ENCODE measurements around the gene OPCML. TPM values are rescaled to one million over a fixed set of nuclear protein-coding genes. Genes with fewer than 3 reads are reported as not detected.

The OPCML gene
- total RNA-seq, 4 donors from 2014 or later: 0.15 TPM; not detected in 3

DNA sequence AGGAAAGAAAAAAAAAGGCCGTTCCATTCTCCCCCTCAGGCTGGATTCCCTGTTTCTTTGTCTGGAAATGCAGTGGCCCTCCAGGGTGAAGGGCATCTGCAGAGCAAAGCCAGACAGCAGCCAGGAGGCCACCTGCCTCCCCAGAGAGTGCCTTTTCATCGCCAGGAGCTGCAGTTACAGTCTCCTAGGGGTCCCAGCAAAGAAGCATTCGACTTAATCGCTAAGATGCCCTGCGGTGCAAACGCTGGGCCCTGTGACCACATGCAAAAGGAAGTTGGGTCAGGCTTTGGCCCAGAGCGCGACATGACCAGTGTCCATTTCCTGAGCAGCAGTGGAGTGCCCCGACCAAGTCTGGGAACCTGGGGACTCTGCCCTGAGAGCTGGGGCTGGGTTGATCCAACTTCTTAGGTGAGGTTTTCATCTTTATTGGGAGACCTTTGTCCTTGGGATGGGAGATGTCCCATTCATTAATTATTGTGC lies 304.6 kb downstream of the OPCML start:
- no peak overlapping the region for H3K4me3 ChIP-seq
- no peak for DNase-seq (ENCODE audit: low spot score in 2 of 2)
- WGBS: 70% methylated on average over 9 of the region's 9 CpGs
- H3K4me1 ChIP-seq: peaks cover 7% of the 10 kb centered on the region
- H3K27ac ChIP-seq: no peak overlapping the region
- no peaks in the 10 kb centered on the region for H3K36me3 ChIP-seq
- no peaks in the 10 kb centered on the region for H3K9me3 ChIP-seq
- H3K27me3 ChIP-seq: no peaks in the 10 kb centered on the region
- TF ChIP-seq POLR2AphosphoS5 (IDR thresholded peaks at IDR 0.05) (no peak), EP300 (IDR thresholded peaks at IDR 0.05) (no peak), POLR2A (IDR thresholded peaks at IDR 0.05) (no peak)
- TF ChIP-seq, protein P1, sequence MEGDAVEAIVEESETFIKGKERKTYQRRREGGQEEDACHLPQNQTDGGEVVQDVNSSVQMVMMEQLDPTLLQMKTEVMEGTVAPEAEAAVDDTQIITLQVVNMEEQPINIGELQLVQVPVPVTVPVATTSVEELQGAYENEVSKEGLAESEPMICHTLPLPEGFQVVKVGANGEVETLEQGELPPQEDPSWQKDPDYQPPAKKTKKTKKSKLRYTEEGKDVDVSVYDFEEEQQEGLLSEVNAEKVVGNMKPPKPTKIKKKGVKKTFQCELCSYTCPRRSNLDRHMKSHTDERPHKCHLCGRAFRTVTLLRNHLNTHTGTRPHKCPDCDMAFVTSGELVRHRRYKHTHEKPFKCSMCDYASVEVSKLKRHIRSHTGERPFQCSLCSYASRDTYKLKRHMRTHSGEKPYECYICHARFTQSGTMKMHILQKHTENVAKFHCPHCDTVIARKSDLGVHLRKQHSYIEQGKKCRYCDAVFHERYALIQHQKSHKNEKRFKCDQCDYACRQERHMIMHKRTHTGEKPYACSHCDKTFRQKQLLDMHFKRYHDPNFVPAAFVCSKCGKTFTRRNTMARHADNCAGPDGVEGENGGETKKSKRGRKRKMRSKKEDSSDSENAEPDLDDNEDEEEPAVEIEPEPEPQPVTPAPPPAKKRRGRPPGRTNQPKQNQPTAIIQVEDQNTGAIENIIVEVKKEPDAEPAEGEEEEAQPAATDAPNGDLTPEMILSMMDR (IDR thresholded peaks at IDR 0.05): no peak

DNA sequence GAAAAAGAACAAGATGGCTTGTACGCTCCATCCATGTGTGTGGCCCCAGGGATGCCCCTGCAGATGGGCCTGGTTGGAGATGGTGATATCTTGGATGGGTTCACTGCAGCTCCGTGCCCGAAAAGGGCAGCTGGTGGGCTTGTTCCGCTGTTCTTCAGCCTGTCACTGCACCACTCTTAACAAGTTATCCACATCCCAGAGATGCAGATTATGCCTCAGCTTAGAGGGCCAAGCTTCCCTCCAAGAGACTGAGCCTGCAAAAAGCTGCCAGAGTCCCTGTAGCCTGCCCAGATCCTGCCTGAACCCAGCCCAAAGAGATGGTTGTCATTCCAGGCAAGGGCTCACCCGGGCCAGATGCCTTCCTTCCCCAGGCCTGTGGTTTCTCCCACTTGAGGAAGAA lies 308.0 kb downstream of the OPCML start:
- Histone ChIP-seq H3K27me3 (no peaks in the 10 kb centered on the region), H3K4me3 (no peak overlapping the region), H3K4me1 (peaks cover 7% of the 10 kb centered on the region), H3K9me3 (no peaks in the 10 kb centered on the region), H3K27ac (no peak overlapping the region), H3K36me3 (no peaks in the 10 kb centered on the region)
- TF ChIP-seq POLR2AphosphoS5 (IDR thresholded peaks at IDR 0.05): no peak
- no peak for TF ChIP-seq POLR2A (IDR thresholded peaks at IDR 0.05)
- TF ChIP-seq EP300 (IDR thresholded peaks at IDR 0.05): no peak
- TF ChIP-seq, protein P1 (IDR thresholded peaks at IDR 0.05): no peak
- no peak for DNase-seq (ENCODE audit: low spot score in 2 of 2)
- WGBS: 61% methylated on average over 3 of the region's 5 CpGs

DNA sequence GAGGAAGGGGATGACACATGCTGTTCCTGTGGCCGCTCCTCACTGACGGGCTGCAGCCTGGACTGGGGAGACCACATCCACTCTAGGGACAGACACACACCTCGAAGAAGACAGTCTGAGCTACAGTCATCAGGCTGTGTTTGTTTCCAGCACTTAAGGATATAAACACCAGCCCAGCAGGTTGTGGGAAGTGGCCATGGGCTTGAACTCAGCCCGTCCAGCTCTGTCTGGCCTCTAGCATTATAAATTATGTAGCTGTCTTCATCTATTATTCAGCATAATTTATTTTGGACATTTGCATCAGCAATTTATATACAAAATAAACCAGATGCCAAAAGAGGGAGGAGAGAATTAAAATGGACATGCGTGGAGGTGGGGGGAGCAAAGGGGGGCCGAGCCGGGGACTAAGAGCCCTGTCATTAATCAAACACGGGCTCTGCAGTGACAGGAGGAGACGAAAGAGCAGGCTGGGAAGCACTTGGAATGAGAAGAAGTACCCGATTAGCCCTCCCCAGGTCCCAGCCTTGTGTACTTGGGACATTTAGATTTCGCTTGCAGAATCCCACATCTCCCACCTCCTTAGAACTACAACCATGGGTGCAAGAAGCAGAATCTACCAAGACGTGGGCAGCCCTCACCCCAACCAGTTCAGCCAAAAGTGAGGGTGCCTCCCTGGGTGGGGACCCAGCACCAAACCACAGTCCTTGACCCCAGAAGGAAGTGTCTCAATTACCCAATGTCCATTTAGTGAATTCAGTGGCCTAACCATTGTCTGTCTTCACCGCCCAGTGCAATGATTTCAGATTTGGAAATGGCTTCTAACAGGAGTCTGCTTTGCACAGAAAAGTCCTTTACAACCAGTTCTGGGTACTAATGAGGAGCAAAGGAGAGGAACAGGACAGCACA lies 309.6 kb downstream of the OPCML start:
- Histone ChIP-seq H3K4me3 (no peak overlapping the region), H3K4me1 (no peaks in the 10 kb centered on the region), H3K27ac (no peak overlapping the region), H3K9me3 (no peaks in the 10 kb centered on the region), H3K27me3 (peaks cover under 1% of the 10 kb centered on the region), H3K36me3 (no peaks in the 10 kb centered on the region)
- 46% methylated on average over 10 of the region's 13 CpGs for WGBS
- no peak for TF ChIP-seq POLR2A (IDR thresholded peaks at IDR 0.05)
- TF ChIP-seq, protein P1 (IDR thresholded peaks at IDR 0.05): no peak
- TF ChIP-seq POLR2AphosphoS5 (IDR thresholded peaks at IDR 0.05): no peak
- no peak for TF ChIP-seq EP300 (IDR thresholded peaks at IDR 0.05)
- DNase-seq (ENCODE audit: low spot score in 2 of 2): no peak

DNA sequence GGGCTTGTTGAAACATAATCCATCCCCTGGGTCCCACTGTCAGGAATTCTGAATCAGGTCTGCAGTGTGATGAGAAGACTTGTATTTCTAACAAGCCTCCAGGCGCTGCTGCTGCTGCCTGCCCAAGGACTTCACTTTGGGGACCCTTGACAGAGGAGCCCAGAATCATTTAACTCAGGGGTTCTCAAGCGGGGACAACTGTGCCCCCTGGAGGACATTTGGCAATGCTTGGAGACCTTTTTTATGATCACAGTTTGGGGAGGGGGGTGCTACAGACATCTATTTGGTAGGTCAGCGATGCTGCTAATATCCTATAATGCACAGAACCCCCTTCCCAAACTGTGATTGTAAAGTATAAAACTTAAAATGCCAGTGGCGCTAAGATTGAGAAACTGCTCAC lies 312.8 kb downstream of the OPCML start:
- Histone ChIP-seq H3K9me3 (no peaks in the 10 kb centered on the region), H3K4me3 (no peak overlapping the region), H3K27me3 (peaks cover 16% of the 10 kb centered on the region), H3K27ac (no peak overlapping the region), H3K4me1 (no peaks in the 10 kb centered on the region), H3K36me3 (no peaks in the 10 kb centered on the region)
- TF ChIP-seq EP300 (IDR thresholded peaks at IDR 0.05) (no peak), POLR2AphosphoS5 (IDR thresholded peaks at IDR 0.05) (no peak), POLR2A (IDR thresholded peaks at IDR 0.05) (no peak)
- TF ChIP-seq, protein P1 (IDR thresholded peaks at IDR 0.05): no peak
- no peak for DNase-seq (ENCODE audit: low spot score in 2 of 2)
- WGBS: 94% methylated on average over 4 of the region's 4 CpGs

DNA sequence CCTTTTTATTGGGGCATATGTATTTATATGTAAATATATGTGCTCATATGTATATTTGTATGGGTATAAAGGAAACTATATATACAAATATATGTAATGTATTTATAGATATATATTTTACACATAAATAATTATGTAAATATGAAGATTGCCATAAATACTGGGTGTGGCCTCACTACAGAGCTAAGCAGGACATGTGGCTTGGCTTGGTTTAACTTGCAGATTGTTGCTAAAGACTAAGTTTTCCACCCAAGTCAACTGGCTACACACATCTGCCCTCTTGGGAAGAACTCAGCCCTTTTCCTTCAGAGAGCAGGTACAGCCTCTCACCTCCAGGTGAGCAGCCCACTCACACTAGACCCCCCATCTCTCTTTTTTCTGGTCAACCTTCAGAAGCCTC lies 315.5 kb downstream of the OPCML start:
- H3K9me3 ChIP-seq: no peaks in the 10 kb centered on the region
- peaks cover 16% of the 10 kb centered on the region for H3K27me3 ChIP-seq
- no peak overlapping the region for H3K4me3 ChIP-seq

More for the DNA sequence above, 315.5 kb downstream of the OPCML start:
- DNase-seq (ENCODE audit: low spot score in 2 of 2): no peak
- H3K36me3 ChIP-seq: no peaks in the 10 kb centered on the region
- no peak overlapping the region for H3K27ac ChIP-seq
- no peaks in the 10 kb centered on the region for H3K4me1 ChIP-seq
- TF ChIP-seq, protein P1 (IDR thresholded peaks at IDR 0.05): no peak
- TF ChIP-seq POLR2A (IDR thresholded peaks at IDR 0.05): no peak
- TF ChIP-seq POLR2AphosphoS5 (IDR thresholded peaks at IDR 0.05): no peak
- no peak for TF ChIP-seq EP300 (IDR thresholded peaks at IDR 0.05)

All from suprapubic skin (tissue), 4 donors.